GM23338 (cell line): ENCODE results near the gene TRIM14.

Experiments
- CREB1 ChIP-seq: fragments of 250-450 bp; sonication (Bioruptor Pico); IDR thresholded peaks from 2 replicates; pipeline ENCODE4 v1.5.0; 2020; ENCODE audit warnings: low read depth, mild to moderate bottlenecking, moderate library complexity
- CTCF ChIP-seq, 2 experiments: fragments of 200-600 bp in 1 of 2; sonication (generic) in 1 of 2; conservative IDR thresholded peaks; 2 replicates each; pipeline versions ENCODE4 v1.5.1 to v1.6.1; 2016 to 2017; ENCODE audit warnings: antibody characterized with exemption in 2 of 2, low read depth in 2 of 2, mild to moderate bottlenecking in 2 of 2, moderate library complexity in 1 of 2
- ETS1 ChIP-seq: IDR thresholded peaks from 2 replicates; pipeline ENCODE4 v1.6.1; 2016; ENCODE audit warnings: antibody characterized with exemption
- EZH2 ChIP-seq: fragments of 200-600 bp; sonication (generic); IDR thresholded peaks from one replicate; pipeline ENCODE4 v1.8.0; 2017; ENCODE audit warnings: antibody characterized with exemption, mild to moderate bottlenecking, low read depth; ENCODE audit not compliant: unreplicated experiment
- EZH2phosphoT487 ChIP-seq: fragments of 200-600 bp; sonication (generic); IDR thresholded peaks from one replicate; pipeline ENCODE4 v1.8.1; 2018; ENCODE audit warnings: antibody characterized with exemption; ENCODE audit not compliant: unreplicated experiment
- JUNB ChIP-seq: IDR thresholded peaks from one replicate; pipeline ENCODE4 v1.6.1; 2016; ENCODE audit warnings: antibody characterized with exemption; ENCODE audit not compliant: unreplicated experiment
- POLR2AphosphoS5 ChIP-seq: IDR thresholded peaks from 2 replicates; pipeline ENCODE4 v1.6.1; 2016; ENCODE audit warnings: antibody characterized with exemption, low read depth
- REST ChIP-seq: IDR thresholded peaks from one replicate; pipeline ENCODE4 v1.6.1; 2018; ENCODE audit warnings: antibody characterized with exemption; ENCODE audit not compliant: unreplicated experiment
- STAT1 ChIP-seq: IDR thresholded peaks from one replicate; pipeline ENCODE4 v1.6.1; 2016; ENCODE audit warnings: antibody characterized with exemption; ENCODE audit not compliant: unreplicated experiment
- ZNF114 ChIP-seq: fragments of 250-450 bp; sonication (Bioruptor Pico); IDR thresholded peaks from 2 replicates; pipeline ENCODE4 v1.5.0; 2020; ENCODE audit warnings: mild to moderate bottlenecking, moderate library complexity
- ZNF331 ChIP-seq: fragments of 250-450 bp; sonication (Bioruptor Pico); IDR thresholded peaks from 2 replicates; pipeline ENCODE4 v1.5.0; 2020; ENCODE audit warnings: low read depth, mild to moderate bottlenecking, moderate library complexity

GRCh38 chr9:98134702-98135557, 15.9 kb upstream of the TRIM14 start:
- TF ChIP-seq CTCF (conservative IDR thresholded peaks at IDR 0.05; ENCODE audit: low read depth in 2 of 2) = no peak
- no peak for TF ChIP-seq EZH2
- TF ChIP-seq EZH2phosphoT487 = no peak
- TF ChIP-seq STAT1 = no peak
- no peak for TF ChIP-seq ETS1
- TF ChIP-seq POLR2AphosphoS5 = no peak
- no peak for TF ChIP-seq ZNF331
- TF ChIP-seq REST = no peak
- no peak for TF ChIP-seq ZNF114 (CRISPR knock-in tag)
- no peak for TF ChIP-seq JUNB
- no peak for TF ChIP-seq CREB1 (CRISPR knock-in tag)
